CD14-positive monocyte (primary cell): ENCODE data around the gene IL36A. TPM values are rescaled to one million over a fixed set of nuclear protein-coding genes. Genes with fewer than 3 reads are reported as not detected.

Experiments
- DNase-seq, 3 donors: peaks; one replicate each; pipeline ENCODE4 v3.0.0-alpha.2; 2011 to 2022
- H2AFZ ChIP-seq: 2 replicates; pipeline ENCODE4 v1.6.0; 2012; ENCODE audit warnings: mild to moderate bottlenecking, low read depth, low read length, inconsistent platforms; ENCODE audit not compliant: insufficient read depth, poor library complexity, severe bottlenecking
- H3K27ac ChIP-seq, 2 donors: 1 replicate in 1 of 2; 2 replicates in 1 of 2; pipeline ENCODE4 v1.5.1; 2012 to 2013; ENCODE audit warnings: low read length in 2 of 2, control low read depth in 1 of 2, inconsistent platforms in 1 of 2, low read depth in 1 of 2, mild to moderate bottlenecking in 1 of 2
- H3K27me3 ChIP-seq, 2 donors: one replicate each; pipeline versions ENCODE4 v1.6.0 to v1.6.1; 2011 to 2013; ENCODE audit warnings: low read length in 2 of 2; ENCODE audit not compliant: control insufficient read depth in 2 of 2, insufficient read depth in 2 of 2
- H3K36me3 ChIP-seq, 2 donors: replicated peaks in 1 of 2; 1 replicate in 1 of 2; 2 replicates in 1 of 2; pipeline versions ENCODE4 v1.5.1 to v1.6.1; 2012 to 2013; ENCODE audit warnings: low read length in 2 of 2, control low read depth in 1 of 2, inconsistent platforms in 1 of 2, mild to moderate bottlenecking in 1 of 2; ENCODE audit not compliant: insufficient read depth in 2 of 2, control insufficient read depth in 1 of 2
- H3K4me1 ChIP-seq, 2 donors: 1 replicate in 1 of 2; 2 replicates in 1 of 2; pipeline versions ENCODE4 v1.5.1 to v1.6.1; 2012 to 2013; ENCODE audit warnings: low read length in 2 of 2, control low read depth in 1 of 2, inconsistent platforms in 1 of 2, mild to moderate bottlenecking in 1 of 2, moderate library complexity in 1 of 2; ENCODE audit not compliant: insufficient read depth in 2 of 2, control insufficient read depth in 1 of 2
- H3K4me2 ChIP-seq: replicated peaks from 2 replicates; pipeline ENCODE3; 2012; ENCODE audit warnings: low read length, moderate library complexity, mild to moderate bottlenecking; ENCODE audit not compliant: poor library complexity, severe bottlenecking; ENCODE audit errors: extremely low read depth
- H3K4me3 ChIP-seq, 3 experiments: fragments of 200-600 bp in 1 of 3; sonication (generic) in 1 of 3; replicated peaks in 1 of 3; 1 replicate in 2 of 3; 2 replicates in 1 of 3; pipeline ENCODE4 v1.5.1; 2011 to 2013; ENCODE audit warnings: low read length in 3 of 3, mild to moderate bottlenecking in 3 of 3, control low read depth in 2 of 3, low read depth in 2 of 3, inconsistent platforms in 1 of 3, moderate library complexity in 1 of 3
- H3K79me2 ChIP-seq: 2 replicates; pipeline ENCODE4 v1.6.0; 2012; ENCODE audit warnings: mild to moderate bottlenecking, control low read depth, inconsistent platforms, low read length, moderate library complexity; ENCODE audit not compliant: insufficient read depth
- H3K9ac ChIP-seq: 2 replicates; pipeline ENCODE4 v1.6.0; 2017; ENCODE audit warnings: low read length, mild to moderate bottlenecking; ENCODE audit not compliant: insufficient read depth, poor library complexity, severe bottlenecking
- H3K9me3 ChIP-seq, 2 donors: replicated peaks in 1 of 2; 1 replicate in 1 of 2; 2 replicates in 1 of 2; pipeline versions ENCODE4 v1.5.1 to v1.6.1; 2012 to 2013; ENCODE audit warnings: low read length in 2 of 2, control low read depth in 1 of 2; ENCODE audit not compliant: control insufficient read depth in 1 of 2, insufficient read depth in 1 of 2
- H4K20me1 ChIP-seq: 2 replicates; pipeline ENCODE4 v1.6.0; 2012; ENCODE audit warnings: mild to moderate bottlenecking, low read length, control low read depth, moderate library complexity; ENCODE audit not compliant: insufficient read depth
- H3K27ac Mint-ChIP-seq, 7 donors: one replicate each; pipeline ENCODE4 v1.8.0; 2020; ENCODE audit warnings: mild to moderate bottlenecking in 7 of 7, mixed read lengths in 7 of 7, moderate library complexity in 6 of 7, inconsistent platforms in 2 of 7
- H3K27me3 Mint-ChIP-seq, 3 donors: one replicate each; pipeline ENCODE4 v1.8.0; 2021 to 2022; ENCODE audit warnings: low read depth in 3 of 3, mild to moderate bottlenecking in 3 of 3, mixed read lengths in 3 of 3, moderate library complexity in 3 of 3, inconsistent platforms in 1 of 3
- H3K36me3 Mint-ChIP-seq, 2 donors: one replicate each; pipeline ENCODE4 v1.8.0; 2020; ENCODE audit warnings: mixed read lengths in 2 of 2, inconsistent platforms in 1 of 2, mild to moderate bottlenecking in 1 of 2
- H3K4me1 Mint-ChIP-seq: one replicate; pipeline ENCODE4 v1.8.0; 2020; ENCODE audit warnings: mild to moderate bottlenecking, mixed read lengths
- H3K4me3 Mint-ChIP-seq, 2 donors: one replicate each; pipeline ENCODE4 v1.8.0; 2020; ENCODE audit warnings: mild to moderate bottlenecking in 2 of 2, mixed read lengths in 2 of 2, moderate library complexity in 1 of 2
- H3K9me3 Mint-ChIP-seq, 7 donors: one replicate each; pipeline ENCODE4 v1.8.0; 2020 to 2022; ENCODE audit warnings: mixed read lengths in 7 of 7, mild to moderate bottlenecking in 6 of 7, moderate library complexity in 6 of 7, inconsistent platforms in 2 of 7
- WGBS: methylation state at CpG from one replicate; pipeline ENCODE4 v1.1.5; 2013; ENCODE audit warnings: missing lambda C conversion rate; ENCODE audit not compliant: insufficient coverage; 5-methylcytosine and 5-hydroxymethylcytosine counted together
- intact Hi-C, 2 donors: fragments of 100-400 bp; cut with micrococcal nuclease; formaldehyde crosslinking; loops; one replicate each; pipeline versions ENCODE4 v1.15.0 to v1.15.1; 2023
- polyA plus RNA-seq, 3 donors: library from polyadenylated mRNA; depleted of rRNA in 1 of 3; unstranded in 2 of 3; stranded (reverse) in 1 of 3; fragments of 300-500 nt in 2 of 3; fragments of >200 nt in 1 of 3; fragmentation: Illumina TruSeq in 2 of 3; gene quantifications; 1 replicate in 2 of 3; 2 replicates in 1 of 3; pipeline ENCODE4 v1.2.3, GENCODE V29; 2012 to 2021
- TF ChIP-seq, protein P1 (sequence below): fragments of 200-600 bp; IDR thresholded peaks from one replicate; pipeline ENCODE4 v1.8.0; 2022; ENCODE audit warnings: antibody characterized with exemption, mild to moderate bottlenecking

Gene IL36A
- polyA plus RNA-seq, 3 donors: not detected

DNA sequence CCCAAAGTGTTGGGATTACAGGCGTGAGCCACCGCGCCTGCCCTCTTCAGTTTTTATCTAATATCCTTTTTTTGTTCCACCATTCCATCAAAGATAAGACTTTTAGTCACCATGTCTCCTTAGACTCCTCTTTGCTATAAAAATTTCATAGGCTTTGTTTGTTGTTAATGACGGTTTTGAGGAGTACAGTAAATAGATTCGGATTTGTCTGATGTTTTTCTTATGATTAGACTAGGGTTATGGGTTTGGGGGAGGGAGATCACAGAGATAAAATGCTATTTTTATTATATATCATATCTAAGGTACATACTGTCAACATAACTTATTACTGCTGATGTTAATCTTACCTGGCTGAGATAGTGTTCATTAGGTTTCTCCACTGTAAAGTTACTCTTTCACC, 41.2 kb downstream of the IL36A start:
- peaks cover 0 to 3% of the 10 kb centered on the region in 2 donors for H3K27me3 ChIP-seq
- no peaks in the 10 kb centered on the region for H3K36me3 Mint-ChIP-seq
- H3K9me3 ChIP-seq: peaks cover 0 to 10% of the 10 kb centered on the region in 2 donors
- no peak for DNase-seq
- intact Hi-C loops: no loop called here
- no CpG with 5 or more reads among the region's 5 CpGs for WGBS
- H4K20me1 ChIP-seq: no peaks in the 10 kb centered on the region
- no peak overlapping the region for H2AFZ ChIP-seq
- no peaks in the 10 kb centered on the region for H3K4me1 ChIP-seq
- no peak overlapping the region for H3K4me3 Mint-ChIP-seq
- no peaks in the 10 kb centered on the region for H3K36me3 ChIP-seq
- H3K27ac Mint-ChIP-seq: no peak overlapping the region
- no peak overlapping the region for H3K27ac ChIP-seq
- TF ChIP-seq, protein P1, sequence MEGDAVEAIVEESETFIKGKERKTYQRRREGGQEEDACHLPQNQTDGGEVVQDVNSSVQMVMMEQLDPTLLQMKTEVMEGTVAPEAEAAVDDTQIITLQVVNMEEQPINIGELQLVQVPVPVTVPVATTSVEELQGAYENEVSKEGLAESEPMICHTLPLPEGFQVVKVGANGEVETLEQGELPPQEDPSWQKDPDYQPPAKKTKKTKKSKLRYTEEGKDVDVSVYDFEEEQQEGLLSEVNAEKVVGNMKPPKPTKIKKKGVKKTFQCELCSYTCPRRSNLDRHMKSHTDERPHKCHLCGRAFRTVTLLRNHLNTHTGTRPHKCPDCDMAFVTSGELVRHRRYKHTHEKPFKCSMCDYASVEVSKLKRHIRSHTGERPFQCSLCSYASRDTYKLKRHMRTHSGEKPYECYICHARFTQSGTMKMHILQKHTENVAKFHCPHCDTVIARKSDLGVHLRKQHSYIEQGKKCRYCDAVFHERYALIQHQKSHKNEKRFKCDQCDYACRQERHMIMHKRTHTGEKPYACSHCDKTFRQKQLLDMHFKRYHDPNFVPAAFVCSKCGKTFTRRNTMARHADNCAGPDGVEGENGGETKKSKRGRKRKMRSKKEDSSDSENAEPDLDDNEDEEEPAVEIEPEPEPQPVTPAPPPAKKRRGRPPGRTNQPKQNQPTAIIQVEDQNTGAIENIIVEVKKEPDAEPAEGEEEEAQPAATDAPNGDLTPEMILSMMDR: no peak
- no peak overlapping the region for H3K4me3 ChIP-seq
- H3K9me3 Mint-ChIP-seq: peaks cover 11 to 23% (median 17%) of the 10 kb centered on the region in 7 donors
- no peaks in the 10 kb centered on the region for H3K4me1 Mint-ChIP-seq
- H3K4me2 ChIP-seq: no peak overlapping the region
- no peak overlapping the region for H3K9ac ChIP-seq
- peaks cover 6 to 11% (median 9%) of the 10 kb centered on the region in 3 donors for H3K27me3 Mint-ChIP-seq
- H3K79me2 ChIP-seq: no peaks in the 10 kb centered on the region

DNA sequence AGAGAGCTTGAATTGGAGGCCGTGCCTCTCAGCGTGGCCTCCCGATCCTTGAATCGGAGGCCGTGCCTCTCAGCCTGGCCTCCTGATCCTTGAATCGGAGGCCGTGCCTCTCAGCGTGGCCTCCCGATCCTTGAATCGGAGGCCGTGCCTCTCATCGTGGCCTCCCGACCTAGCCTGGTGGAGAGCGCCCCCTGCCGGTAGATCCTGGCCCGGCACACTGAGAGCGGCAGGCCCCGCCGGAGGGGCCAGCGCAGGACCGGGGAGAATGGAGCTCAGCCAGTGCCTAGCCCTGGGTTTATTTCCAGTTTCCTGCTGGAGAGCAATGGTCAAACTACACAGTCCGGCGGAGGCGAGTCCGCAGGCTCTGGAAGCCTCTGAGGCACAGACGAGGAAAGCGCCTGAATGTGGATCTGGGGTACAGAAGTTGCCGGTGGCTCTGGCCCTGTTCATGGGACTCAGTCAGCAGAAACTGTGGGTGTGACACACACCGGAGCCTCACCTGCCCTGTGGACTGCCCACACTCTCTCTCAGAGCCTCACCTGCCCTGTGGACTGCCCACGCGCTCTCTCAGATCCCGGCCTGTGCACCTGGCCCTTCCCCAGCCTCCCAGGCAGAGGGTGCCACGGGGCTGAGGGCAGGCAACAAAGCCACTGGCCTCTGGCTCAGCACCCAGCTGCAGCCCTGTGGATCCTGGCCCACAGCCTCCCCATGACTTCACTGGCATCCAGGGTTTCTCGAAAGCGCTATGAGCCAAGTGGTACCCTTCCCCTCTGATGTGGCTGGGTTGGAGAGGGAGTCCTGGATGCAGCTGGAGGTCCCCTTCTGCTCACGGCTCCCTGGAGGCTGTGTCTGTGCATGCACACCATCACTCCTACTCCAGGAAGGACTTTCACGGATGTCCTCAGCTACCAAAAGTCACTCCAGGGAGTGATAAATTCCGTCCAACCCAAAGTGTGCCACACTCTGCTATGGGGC, 45.9 kb downstream of the IL36A start:
- H3K79me2 ChIP-seq: no peaks in the 10 kb centered on the region
- intact Hi-C loops: no loop called here
- H3K4me3 Mint-ChIP-seq: no peak overlapping the region
- no peak overlapping the region for H3K27ac ChIP-seq
- H3K36me3 ChIP-seq: no peaks in the 10 kb centered on the region
- peaks cover 0 to 18% of the 10 kb centered on the region in 2 donors for H3K9me3 ChIP-seq
- H4K20me1 ChIP-seq: no peaks in the 10 kb centered on the region
- no peak overlapping the region for H3K27ac Mint-ChIP-seq
- no peaks in the 10 kb centered on the region for H3K4me1 ChIP-seq
- H2AFZ ChIP-seq: no peak overlapping the region
- no peak for DNase-seq
- H3K27me3 ChIP-seq: peaks cover 0 to 3% of the 10 kb centered on the region in 2 donors
- H3K4me2 ChIP-seq: no peak overlapping the region
- H3K4me3 ChIP-seq: no peak overlapping the region
- H3K27me3 Mint-ChIP-seq: peaks cover 5 to 7% (median 5%) of the 10 kb centered on the region in 3 donors
- 92% methylated on average over 35 of the region's 38 CpGs for WGBS
- H3K36me3 Mint-ChIP-seq: no peaks in the 10 kb centered on the region
- H3K9me3 Mint-ChIP-seq: peaks cover 22 to 42% (median 32%) of the 10 kb centered on the region in 7 donors
- H3K4me1 Mint-ChIP-seq: no peaks in the 10 kb centered on the region
- H3K9ac ChIP-seq: no peak overlapping the region
- TF ChIP-seq, protein P1: no peak
